GM18951 (cell line): ENCODE data around the gene TP63.
"Not testable (repeated sequence)": the region's sequence is repeated elsewhere in the genome, so short reads cannot be mapped to it uniquely, and the experiment has no call there.

ENCODE experiments used
- POLR2A ChIP-seq: IDR thresholded peaks from 4 replicates; pipeline ENCODE4 v1.6.1; 2011; ENCODE audit warnings: mild to moderate bottlenecking; ENCODE audit not compliant: insufficient read length, insufficient read depth; ENCODE audit errors: extremely low read depth
- in situ Hi-C: fragments of 300-500 bp; cut with MboI; formaldehyde crosslinking; loops from one replicate; pipeline ENCODE4 v1.12.0; 2022; ENCODE audit warnings: low sequenced_read_pairs, mixed read lengths, inconsistent platforms; ENCODE audit not compliant: unreplicated experiment

The TP63 gene

GRCh38 chr3:189631373-189631408, at the start of gene TP63:
TSS of gene TP63 (plus strand) at chr3:189631389. CDS start at chr3:189631516, 127 bp downstream.
- in situ Hi-C loops = no loop called here
- TF ChIP-seq POLR2A = no peak

- no peak for TF ChIP-seq POLR2A
- in situ Hi-C loops = no loop called here
Measured at GRCh38 chr3:189582179-189582578, 49.0 kb upstream of the TP63 start.

GRCh38 chr3:189584645-189585044, 46.5 kb upstream of the TP63 start:
- TF ChIP-seq POLR2A = no peak

GRCh38 chr3:189586941-189587663, 44.1 kb upstream of the TP63 start:
- no peak for TF ChIP-seq POLR2A
- in situ Hi-C loops = no loop called here

More at GRCh38 chr3:189584645-189585044, 46.5 kb upstream of the TP63 start:
- in situ Hi-C loops = no loop called here

- in situ Hi-C loops = no loop called here
- TF ChIP-seq POLR2A = no peak
Measured at GRCh38 chr3:189587664-189588040, 43.5 kb upstream of the TP63 start.

- in situ Hi-C loops = no loop called here
- TF ChIP-seq POLR2A = no peak
Measured at GRCh38 chr3:189588070-189588469, 43.1 kb upstream of the TP63 start.

GRCh38 chr3:189588475-189589178, 42.6 kb upstream of the TP63 start:
- no peak for TF ChIP-seq POLR2A
- in situ Hi-C loops = no loop called here

- in situ Hi-C loops = no loop called here
- TF ChIP-seq POLR2A = no peak
Measured at GRCh38 chr3:189589179-189589569, 42.0 kb upstream of the TP63 start.

- no peak for TF ChIP-seq POLR2A
- in situ Hi-C loops = no loop called here
Measured at GRCh38 chr3:189590223-189590622, 41.0 kb upstream of the TP63 start.

- in situ Hi-C loops = no loop called here
- no peak for TF ChIP-seq POLR2A
Measured at GRCh38 chr3:189593581-189593980, 37.6 kb upstream of the TP63 start.

GRCh38 chr3:189596078-189596979, 34.9 kb upstream of the TP63 start:
- in situ Hi-C loops = not testable (repeated sequence)

- TF ChIP-seq POLR2A = no peak
- in situ Hi-C loops = no loop called here
Measured at GRCh38 chr3:189597918-189598317, 33.3 kb upstream of the TP63 start.

GRCh38 chr3:189598530-189599225, 32.5 kb upstream of the TP63 start:
- in situ Hi-C loops = no loop called here
- TF ChIP-seq POLR2A = no peak

GRCh38 chr3:189602471-189602870, 28.7 kb upstream of the TP63 start:
- in situ Hi-C loops = no loop called here
- TF ChIP-seq POLR2A = no peak

GRCh38 chr3:189605717-189606116, 25.5 kb upstream of the TP63 start:
- no peak for TF ChIP-seq POLR2A
- in situ Hi-C loops = no loop called here
